ENCODE measurements around the gene TCEA2.

The TCEA2 gene

DNA sequence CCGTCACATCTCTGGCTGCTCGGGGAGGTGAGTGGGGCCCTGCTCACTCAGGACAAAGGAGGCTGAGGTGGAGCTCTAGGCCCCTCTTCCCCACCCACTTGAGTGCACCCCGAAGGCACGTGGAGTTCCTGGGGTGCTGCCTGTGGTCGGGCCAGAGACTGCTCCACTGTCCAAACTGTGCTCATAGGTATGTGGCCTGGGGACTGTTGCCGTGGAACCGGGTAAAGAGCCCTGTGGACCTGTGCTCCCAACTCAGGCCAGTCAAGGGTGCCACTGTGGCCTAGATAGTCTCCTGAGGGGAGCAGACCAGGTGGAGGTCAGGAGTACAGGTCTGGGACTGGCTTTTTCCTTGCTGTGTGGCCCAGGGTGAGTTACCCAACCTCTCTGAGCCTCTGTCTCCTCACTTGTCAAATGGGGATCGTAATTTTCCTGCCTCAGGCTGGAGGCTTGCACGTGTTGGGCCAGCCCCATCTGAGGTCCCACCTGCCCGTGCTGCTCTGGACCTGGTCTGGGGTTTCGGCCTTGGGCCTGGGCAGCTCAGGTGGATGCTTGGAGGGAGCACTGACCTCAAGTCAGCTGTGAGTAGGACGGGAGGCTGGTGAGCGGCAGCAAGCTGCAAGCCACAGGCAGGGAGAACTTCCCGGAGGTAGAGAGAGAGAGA lies 56.8 kb downstream of the TCEA2 start:
- Mint-ChIP-seq H3K9me3 (no peaks in the 10 kb centered on the region), H3K27ac (peak overlapping the region; percentile 76), H3K27me3 (ENCODE audit: low read depth) (peaks cover 22% of the 10 kb centered on the region), H3K36me3 (ENCODE audit: low read depth) (no peaks in the 10 kb centered on the region), H3K4me1 (ENCODE audit: low read depth) (peaks cover 4% of the 10 kb centered on the region), H3K4me3 (peak overlapping the region; percentile 73)
- DNase-seq (ENCODE audit: low spot score), result no peak

DNA sequence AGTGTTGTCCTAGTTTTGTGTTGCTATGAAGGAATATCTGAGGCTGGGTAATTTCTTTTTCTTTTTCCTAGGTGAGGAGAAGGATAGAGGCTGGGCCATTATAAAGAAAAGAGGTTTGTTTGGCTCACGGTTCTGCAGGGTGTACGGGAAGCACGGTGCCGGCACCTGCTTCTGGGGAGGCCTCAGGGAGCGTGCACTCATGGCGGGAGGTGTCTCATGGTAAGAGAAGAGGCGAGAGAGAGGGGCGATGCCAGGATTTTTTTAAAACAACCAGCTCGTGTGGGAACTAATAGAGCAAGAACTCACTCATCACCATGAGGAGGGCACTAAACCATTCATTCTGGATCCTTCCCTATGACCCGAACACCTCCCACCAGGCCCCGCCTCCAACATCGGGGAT lies 58.6 kb downstream of the TCEA2 start:
- DNase-seq (ENCODE audit: low spot score), result no peak
- no peak overlapping the region for H3K4me3 Mint-ChIP-seq
- no peaks in the 10 kb centered on the region for H3K9me3 Mint-ChIP-seq
- H3K4me1 Mint-ChIP-seq (ENCODE audit: low read depth), result peaks cover 4% of the 10 kb centered on the region
- no peaks in the 10 kb centered on the region for H3K36me3 Mint-ChIP-seq (ENCODE audit: low read depth)
- no peak overlapping the region for H3K27ac Mint-ChIP-seq
- peaks cover 22% of the 10 kb centered on the region for H3K27me3 Mint-ChIP-seq (ENCODE audit: low read depth)

Measured in T-helper 2 cell treated with Interferon-gamma antibody and Interleukin-4, amounts not matched to agents 5 μg/mL and 100 μg/mL, for 36 hours (primary cell).